ENCODE data around the gene KCNH1. TPM values are rescaled to one million over a fixed set of nuclear protein-coding genes. Genes with fewer than 3 reads are reported as not detected.

KCNH1 gene
- total and polyA plus RNA-seq, 9 of the 15 experiments (the other 6 are each of a cell fraction or from before 2014, with no cell fraction given), result not detected

DNA sequence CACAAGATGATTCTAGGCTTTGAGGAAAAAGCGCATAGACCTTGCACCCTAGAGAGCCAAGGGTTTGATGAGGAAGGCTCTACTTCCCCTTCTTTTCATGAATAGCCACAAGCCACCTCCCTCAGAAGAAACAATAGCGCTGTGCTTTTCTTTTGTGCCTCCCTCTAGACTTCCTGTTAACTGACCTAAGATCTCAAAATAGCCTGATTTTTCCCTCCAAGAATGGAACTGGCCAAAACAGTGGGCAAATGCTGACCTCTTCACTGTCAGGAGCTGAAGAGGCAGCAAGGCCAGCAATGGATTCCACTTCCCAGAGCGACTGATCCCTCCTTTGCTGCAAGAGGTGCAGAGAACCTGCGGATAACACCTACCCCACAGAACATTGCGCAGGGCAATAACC is 362.8 kb downstream of the KCNH1 start:
- Histone ChIP-seq H3K27ac (ENCODE audit: extremely low read depth, low read depth, low read length) (no peak overlapping the region), H3K4me2 (ENCODE audit: insufficient read depth, low read length) (no peak overlapping the region), H3K9me3 (replicated peaks; ENCODE audit: control insufficient read depth, insufficient read depth, low read depth, low read length) (0 out of 2 replicates have a peak, but pooled peaks cover 1% of the 10 kb centered on the region), H3K4me1 (replicated peaks in 1 of 2; ENCODE audit: control insufficient read depth in 2 of 2, insufficient read depth in 2 of 2, low read length in 2 of 2) (no peaks in the 10 kb centered on the region), H2AFZ (ENCODE audit: low read depth, low read length) (no peak overlapping the region), H3K27me3 (ENCODE audit: control insufficient read depth in 2 of 2, insufficient read depth in 2 of 2, low read length in 2 of 2) (no peaks in the 10 kb centered on the region), H4K20me1 (replicated peaks; ENCODE audit: control insufficient read depth, insufficient read depth, low read length) (no peaks in the 10 kb centered on the region), H3K79me2 (ENCODE audit: control insufficient read depth, insufficient read depth, low read length) (no peaks in the 10 kb centered on the region), H3K9ac (ENCODE audit: insufficient read depth in 1 of 2, low read depth in 2 of 2, low read length in 2 of 2) (no peak overlapping the region), H3K9me1 (ENCODE audit: control insufficient read depth, insufficient read depth, low read length) (no peaks in the 10 kb centered on the region), H3K4me3 (no peak overlapping the region), H3K36me3 (ENCODE audit: control insufficient read depth, insufficient read depth, low read length) (no peaks in the 10 kb centered on the region)
- BruUV-seq (replicated peaks), result no TSS peak
- intact Hi-C loops (cut with micrococcal nuclease) (no loop called here), in situ Hi-C loops (cut with MboI) (no loop called here)
- ChIA-PET POLR2A (no interaction called here), CTCF (ENCODE audit: low intra/inter-chr PET ratio) (no interaction called here)
- no peak for TF ChIP-seq ZNF274 (IDR thresholded peaks at IDR 0.05; ENCODE audit: borderline replicate concordance, low read depth, low read length)
- TF ChIP-seq ZNF239 (CRISPR knock-in tag; IDR thresholded peaks at IDR 0.05), result no peak
- no peak for TF ChIP-seq CAMTA2 (CRISPR knock-in tag; conservative IDR thresholded peaks at IDR 0.05)
- TF ChIP-seq TFAM (CRISPR knock-in tag; conservative IDR thresholded peaks at IDR 0.05), result no peak
- no peak for TF ChIP-seq SP2 (IDR thresholded peaks at IDR 0.05; ENCODE audit: extremely low read depth, low read depth, low read length, poor library complexity, severe bottlenecking)
- no peak for TF ChIP-seq TAL1 (IDR thresholded peaks at IDR 0.05)
- TF ChIP-seq, protein P1, sequence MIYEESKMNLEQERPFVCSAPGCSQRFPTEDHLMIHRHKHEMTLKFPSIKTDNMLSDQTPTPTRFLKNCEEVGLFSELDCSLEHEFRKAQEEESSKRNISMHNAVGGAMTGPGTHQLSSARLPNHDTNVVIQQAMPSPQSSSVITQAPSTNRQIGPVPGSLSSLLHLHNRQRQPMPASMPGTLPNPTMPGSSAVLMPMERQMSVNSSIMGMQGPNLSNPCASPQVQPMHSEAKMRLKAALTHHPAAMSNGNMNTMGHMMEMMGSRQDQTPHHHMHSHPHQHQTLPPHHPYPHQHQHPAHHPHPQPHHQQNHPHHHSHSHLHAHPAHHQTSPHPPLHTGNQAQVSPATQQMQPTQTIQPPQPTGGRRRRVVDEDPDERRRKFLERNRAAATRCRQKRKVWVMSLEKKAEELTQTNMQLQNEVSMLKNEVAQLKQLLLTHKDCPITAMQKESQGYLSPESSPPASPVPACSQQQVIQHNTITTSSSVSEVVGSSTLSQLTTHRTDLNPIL (CRISPR knock-in tag; IDR thresholded peaks at IDR 0.05), result no peak
- DNase-seq (ENCODE audit: extremely low read depth in 1 of 4, low spot score in 3 of 4) (no peak), ATAC-seq (no peak), FAIRE-seq (no peak)
- 0% methylated on average over 5 of the region's 5 CpGs for WGBS (ENCODE audit: insufficient coverage, low coverage, missing lambda C conversion rate)
